ENCODE results near the gene CC2D2B. TPM values are rescaled to one million over a fixed set of nuclear protein-coding genes. Genes with fewer than 3 reads are reported as not detected.

Gene CC2D2B
- total and polyA plus RNA-seq, 2 experiments from 2014 or later: 0.24 to 0.92 TPM

- H3K27ac ChIP-seq (ENCODE audit: low read depth): no peak overlapping the region
- Mint-ChIP-seq H3K27ac (no peak overlapping the region), H3K9me3 (no peaks in the 10 kb centered on the region), H3K4me1 (peaks cover 20% of the 10 kb centered on the region; the same call in 2 of the 3 replicates), H3K27me3 (ENCODE audit: insufficient read depth, low read depth, poor library complexity) (no peaks in the 10 kb centered on the region), H3K4me3 (no peak overlapping the region), H3K36me3 (ENCODE audit: low read depth) (no peaks in the 10 kb centered on the region)
- no peak for TF ChIP-seq NANOG (IDR thresholded peaks at IDR 0.05; ENCODE audit: borderline replicate concordance)
- TF ChIP-seq CTCF (conservative IDR thresholded peaks at IDR 0.05; ENCODE audit: low read depth in 2 of 2): no peak
- no peak for TF ChIP-seq ETS1 (IDR thresholded peaks at IDR 0.05)
- TF ChIP-seq EZH2phosphoT487 (IDR thresholded peaks at IDR 0.05; ENCODE audit: unreplicated experiment): no peak
- no peak for TF ChIP-seq ZNF331 (CRISPR knock-in tag; IDR thresholded peaks at IDR 0.05; ENCODE audit: low read depth)
- TF ChIP-seq ZNF462 (CRISPR knock-in tag; IDR thresholded peaks at IDR 0.05): no peak
- no peak overlapping the region for H3K4me3 ChIP-seq
- no peaks in the 10 kb centered on the region for H3K79me2 ChIP-seq (replicated peaks; ENCODE audit: insufficient read depth)
- no peak for DNase-seq (ENCODE audit: low spot score)
- no peaks in the 10 kb centered on the region for H3K9me2 ChIP-seq (ENCODE audit: insufficient read depth)
- no peak for ATAC-seq
- H3F3A ChIP-seq (replicated peaks; ENCODE audit: low read depth): no peaks in the 10 kb centered on the region
- no peak overlapping the region for H3K4me2 ChIP-seq
- no peaks in the 10 kb centered on the region for H4K20me1 ChIP-seq (replicated peaks; ENCODE audit: insufficient read depth)
- H3K36me3 ChIP-seq (ENCODE audit: insufficient read depth): no peaks in the 10 kb centered on the region
- peaks cover 11% of the 10 kb centered on the region; the same call in 1 of the 2 replicates for H3K4me1 ChIP-seq (ENCODE audit: insufficient read depth)
- H2AFZ ChIP-seq: no peak overlapping the region
- H3K27me3 ChIP-seq (ENCODE audit: insufficient read depth): no peaks in the 10 kb centered on the region
Observed at GRCh38 chr10:95987685-95988426, 80.1 kb downstream of the CC2D2B start.

Data from GM23338 (cell line).